ENCODE measurements around the gene SYNE2.

The SYNE2 gene

GRCh38 chr14:63875311-63875710 is 22.5 kb downstream of the SYNE2 start:
- no peak for DNase-seq

DNA sequence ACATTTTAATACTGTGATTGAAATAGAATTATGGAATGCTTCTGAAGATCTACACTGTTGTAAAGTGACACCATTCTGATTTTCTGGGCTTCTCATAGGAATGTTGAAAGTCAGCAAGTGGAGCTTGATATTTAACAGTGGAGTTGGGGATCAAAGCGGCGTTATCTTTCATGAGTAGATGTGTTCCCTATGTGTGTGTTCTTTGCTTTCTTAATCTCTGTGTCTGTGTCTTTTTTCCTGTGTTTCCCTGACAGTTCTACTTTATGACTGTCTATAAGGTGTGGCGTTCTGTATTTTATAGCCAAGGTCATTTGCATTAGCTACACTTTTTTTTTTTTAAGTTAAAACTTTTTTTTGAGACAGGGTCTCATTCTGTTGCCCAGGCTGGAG is 24.7 kb downstream of the SYNE2 start:
- DNase-seq = no peak

GRCh38 chr14:63878052-63878451 is 25.2 kb downstream of the SYNE2 start:
- DNase-seq = no peak

GRCh38 chr14:63878792-63879191 is 26.0 kb downstream of the SYNE2 start:
- DNase-seq = no peak

DNA sequence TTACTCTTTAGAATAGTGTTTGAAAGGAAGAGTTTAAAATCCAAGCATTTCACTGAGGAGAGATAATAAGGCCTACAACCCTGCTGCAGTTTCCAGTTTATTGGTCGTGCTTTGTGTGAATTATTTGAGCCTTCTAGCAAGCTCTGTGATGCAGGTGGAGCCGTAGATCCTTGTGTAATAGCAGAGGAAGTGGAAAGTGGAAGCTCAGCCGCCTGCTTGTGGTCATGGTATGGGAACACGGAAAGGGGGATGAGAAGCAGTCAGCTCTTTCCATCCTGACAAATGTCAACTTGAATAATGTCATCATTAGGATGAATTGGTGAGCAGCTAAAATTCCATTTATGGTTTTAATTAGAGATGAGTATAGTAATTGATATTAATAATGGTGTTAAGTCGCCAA is 29.1 kb downstream of the SYNE2 start:
- DNase-seq = no peak

GRCh38 chr14:63887899-63888298 is 35.1 kb downstream of the SYNE2 start:
- DNase-seq = no peak

GRCh38 chr14:63890553-63890952 is 37.7 kb downstream of the SYNE2 start:
- DNase-seq = no peak

- no peak for DNase-seq
Measured at GRCh38 chr14:63891148-63891975, 38.6 kb downstream of the SYNE2 start.

GRCh38 chr14:63892265-63892664 is 39.5 kb downstream of the SYNE2 start:
- no peak for DNase-seq

GRCh38 chr14:63893701-63894458 is 41.1 kb downstream of the SYNE2 start:
- DNase-seq = no peak

DNA sequence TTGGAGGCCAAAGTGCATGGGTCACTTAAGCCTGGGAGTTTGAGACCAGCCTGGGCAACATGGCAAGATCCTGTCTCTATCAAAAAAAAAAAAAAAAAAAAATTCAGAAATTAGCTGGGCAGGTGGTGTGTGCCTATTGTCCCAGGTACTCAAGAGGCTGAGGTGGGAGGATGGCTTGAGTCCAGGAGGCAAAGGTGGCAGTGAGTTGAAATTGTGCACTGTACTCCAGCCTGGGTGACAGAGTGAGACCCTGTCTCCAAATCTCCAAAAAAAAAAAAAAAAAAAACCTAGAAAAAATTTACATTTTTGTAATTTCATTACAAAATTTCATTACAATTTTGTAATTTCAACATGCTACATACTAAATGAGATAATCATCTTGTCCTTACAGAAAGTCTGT is 42.7 kb downstream of the SYNE2 start:
- DNase-seq = no peak

GRCh38 chr14:63896278-63896720 is 43.5 kb downstream of the SYNE2 start:
- DNase-seq = no peak

DNA sequence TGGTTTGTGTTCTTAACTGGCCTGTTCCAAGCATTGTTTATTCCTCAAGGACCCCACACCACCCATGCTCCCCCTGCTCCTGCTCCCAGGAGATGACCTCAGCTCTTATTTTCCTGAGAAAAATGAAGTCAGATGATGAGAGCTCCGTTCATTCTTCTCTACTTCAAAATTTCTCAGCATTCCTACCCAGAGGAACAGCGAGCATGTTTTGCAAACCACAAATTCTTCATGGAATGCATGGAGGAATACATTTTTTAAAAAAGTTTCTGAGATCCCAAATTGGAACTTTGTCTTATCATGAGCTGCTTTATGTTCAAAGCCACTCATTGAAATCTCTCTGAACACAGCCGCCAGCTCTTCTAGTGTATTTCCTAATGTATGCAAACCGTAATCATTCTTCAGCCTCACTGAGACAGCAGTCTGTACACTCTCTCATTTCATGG is 44.9 kb downstream of the SYNE2 start:
- DNase-seq = no peak

DNA sequence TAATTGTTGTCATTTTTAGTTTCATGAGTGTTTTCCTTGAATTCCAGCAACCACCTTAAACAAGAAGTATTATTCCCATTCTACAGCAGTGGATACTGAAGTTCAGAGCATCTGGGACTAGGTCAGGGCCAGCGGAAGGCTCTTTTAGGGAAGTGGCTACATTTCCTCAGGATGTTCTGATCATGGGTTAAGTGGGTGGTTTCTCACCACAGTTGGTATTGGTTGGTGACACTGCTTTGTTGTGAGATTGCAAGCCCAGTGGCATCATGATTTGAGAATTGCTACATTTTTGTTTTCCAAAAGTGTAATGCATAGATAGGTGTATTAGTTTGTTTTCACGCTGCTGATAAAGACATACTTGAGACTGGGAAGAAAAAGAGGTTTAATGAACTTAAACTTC is 47.1 kb downstream of the SYNE2 start:
- DNase-seq = no peak

DNA sequence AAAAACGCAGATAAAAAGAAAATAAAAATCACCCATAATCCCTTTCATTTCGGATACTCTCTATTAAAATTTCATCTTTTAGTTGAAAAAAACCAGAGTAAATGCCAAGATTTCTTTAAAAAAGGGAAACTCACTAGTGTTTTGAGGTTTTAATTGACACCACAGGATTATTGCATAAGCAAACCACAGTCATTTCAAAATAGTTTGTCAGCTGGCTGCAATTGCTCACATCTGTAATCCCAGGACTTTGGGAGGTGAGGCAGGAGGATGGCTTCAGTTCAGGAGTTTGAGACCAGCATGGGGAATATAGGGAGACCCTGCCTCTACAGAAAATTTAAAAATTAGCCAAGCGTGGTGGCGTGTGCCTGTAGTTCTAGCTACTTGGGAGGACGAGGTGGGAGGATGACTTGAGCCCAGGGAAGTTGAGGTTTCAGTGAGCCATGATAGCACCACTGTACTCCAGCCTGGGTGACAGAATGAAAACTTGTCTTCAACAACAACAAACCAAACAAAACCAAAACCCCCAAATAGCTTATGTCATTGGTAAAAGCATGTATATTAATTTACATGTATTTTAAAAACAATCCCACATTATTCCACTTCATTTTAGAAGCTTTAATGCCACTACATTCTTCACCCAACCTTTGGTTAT is 48.8 kb downstream of the SYNE2 start:
- no peak for DNase-seq

GRCh38 chr14:63902375-63902976 is 49.7 kb downstream of the SYNE2 start:
- DNase-seq = no peak

DNA sequence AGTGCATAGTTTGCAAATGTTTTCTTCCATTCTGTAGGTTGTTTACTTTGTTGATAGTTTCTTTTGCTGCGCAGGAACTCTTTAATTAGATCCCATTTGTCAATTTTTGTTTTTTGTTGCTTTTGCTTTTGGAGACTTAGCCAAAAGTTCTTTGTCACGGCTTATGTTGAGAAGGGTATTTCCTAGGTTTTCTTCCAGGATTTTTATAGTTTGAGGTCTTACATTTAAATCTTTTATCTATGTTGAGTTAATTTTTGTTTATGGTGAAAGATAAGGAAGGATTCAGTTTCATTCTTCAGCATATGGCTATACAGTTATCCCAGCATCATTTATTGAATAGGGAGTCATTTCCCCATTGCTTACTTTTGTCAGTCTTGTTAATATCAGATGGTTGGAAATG is 51.9 kb downstream of the SYNE2 start:
- DNase-seq = no peak

DNA sequence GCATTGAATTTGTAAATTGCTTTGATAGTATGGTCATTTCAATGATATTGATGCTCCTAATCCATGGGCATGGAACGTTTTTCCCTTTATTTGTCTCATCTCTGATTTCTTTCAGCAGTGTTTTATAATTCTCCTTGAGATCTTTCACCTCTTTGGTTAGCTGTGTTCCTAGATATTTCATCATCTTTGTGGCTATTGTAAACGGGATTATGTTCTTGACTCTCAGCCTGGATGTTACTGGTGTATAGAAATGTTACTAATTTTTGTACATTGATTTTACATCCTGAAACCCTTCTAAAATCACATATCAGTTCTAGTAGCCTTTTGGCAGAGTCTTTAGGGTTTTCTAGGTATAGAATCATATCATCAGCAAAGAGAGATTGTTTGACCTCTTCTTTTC is 52.6 kb downstream of the SYNE2 start:
- DNase-seq = no peak

- DNase-seq = no peak
Measured at GRCh38 chr14:63908667-63909264, 56.0 kb downstream of the SYNE2 start.

DNA sequence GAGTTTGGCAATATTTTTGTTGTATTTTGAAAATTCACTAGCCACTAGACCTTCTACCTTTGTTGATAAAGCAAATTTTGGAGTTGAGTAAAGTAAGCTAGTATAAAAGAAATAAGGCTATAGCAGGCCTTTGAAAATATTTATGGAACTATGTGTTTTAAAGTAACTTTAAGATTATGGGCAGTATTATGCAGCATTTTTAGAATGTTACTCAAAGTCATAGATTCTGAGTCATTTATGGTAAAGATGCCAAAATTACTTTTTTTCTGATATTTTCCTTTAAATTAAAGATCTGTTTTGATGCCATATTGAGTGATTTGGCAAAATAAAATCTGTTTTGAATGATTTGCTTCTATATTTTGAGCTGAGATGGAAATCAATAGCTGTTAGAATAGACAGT is 57.2 kb downstream of the SYNE2 start:
- DNase-seq = no peak

DNA sequence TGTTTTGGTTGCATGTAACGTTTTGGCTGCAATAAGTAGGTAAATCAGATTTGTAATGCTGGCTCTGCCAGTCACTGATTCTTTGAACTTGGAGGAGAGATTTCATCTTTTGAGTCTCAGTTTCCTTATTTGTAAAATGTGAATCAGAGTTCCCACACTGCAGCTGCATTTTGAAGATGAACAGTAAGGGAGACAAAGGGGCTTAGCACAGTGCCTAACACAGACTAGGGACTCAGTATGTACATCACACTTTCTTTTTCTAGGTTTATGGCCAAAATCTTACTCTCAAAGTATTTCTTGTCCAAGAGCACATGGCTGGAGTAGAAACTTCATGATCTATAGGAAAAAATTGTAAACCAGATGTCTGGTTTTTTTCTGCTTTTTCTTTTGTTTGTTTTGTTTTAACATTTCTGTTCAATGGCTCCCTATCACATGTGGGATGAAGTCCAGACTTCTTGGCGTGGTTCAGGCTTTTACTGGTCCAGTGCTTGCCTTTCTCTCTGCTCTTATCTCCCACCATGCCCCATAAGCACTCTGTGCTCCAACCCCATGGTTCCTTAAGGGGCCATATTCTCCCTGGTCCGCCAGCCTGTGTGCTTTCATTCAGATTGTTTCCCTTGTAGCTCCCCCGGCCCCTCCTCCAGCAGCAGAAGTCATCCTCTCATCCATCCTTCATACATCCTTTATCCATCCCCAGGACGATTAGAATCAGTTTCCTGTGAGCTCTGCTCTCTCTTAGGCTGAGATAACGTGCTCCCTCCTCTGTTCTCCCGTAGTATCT is 58.0 kb downstream of the SYNE2 start:
- DNase-seq = no peak

GRCh38 chr14:63911404-63911803 is 58.6 kb downstream of the SYNE2 start:
- no peak for DNase-seq

All from effector CD8-positive, alpha-beta T cell (primary cell).